Loucy (cell line): Measurements from ENCODE around the gene LTB4R.

ENCODE experiments used
- H2AFZ ChIP-seq: fragments of 200-600 bp; sonication (generic); 2 replicates; pipeline ENCODE4 v1.6.0; 2016; ENCODE audit warnings: antibody characterized with exemption, mild to moderate bottlenecking, low read length, moderate library complexity
- H3F3A ChIP-seq: fragments of 200-600 bp; 2 replicates; pipeline ENCODE4 v1.6.0; 2016; ENCODE audit warnings: antibody characterized with exemption, low read depth, mild to moderate bottlenecking
- H3K27me3 ChIP-seq: fragments of 200-600 bp; sonication (generic); 2 replicates; pipeline ENCODE4 v1.6.1; 2014; ENCODE audit warnings: low read length, mild to moderate bottlenecking; ENCODE audit not compliant: insufficient read depth, poor library complexity, severe bottlenecking
- H3K36me3 ChIP-seq: fragments of 200-600 bp; sonication (generic); 2 replicates; pipeline ENCODE4 v1.6.1; 2016; ENCODE audit warnings: low read length; ENCODE audit not compliant: insufficient read depth
- H3K4me1 ChIP-seq: fragments of 200-600 bp; sonication (generic); 2 replicates; pipeline ENCODE4 v1.5.1; 2014; ENCODE audit warnings: low read length, mild to moderate bottlenecking; ENCODE audit not compliant: insufficient read depth, poor library complexity, severe bottlenecking
- H3K4me2 ChIP-seq: fragments of 200-600 bp; sonication (generic); 2 replicates; pipeline ENCODE4 v1.6.0; 2014; ENCODE audit warnings: antibody characterized with exemption, low read length, low read depth, mild to moderate bottlenecking; ENCODE audit not compliant: poor library complexity, severe bottlenecking
- H3K4me3 ChIP-seq: fragments of 200-600 bp; sonication (generic); 2 replicates; pipeline ENCODE4 v1.5.1; 2014; ENCODE audit warnings: low read length, mild to moderate bottlenecking, mixed read lengths; ENCODE audit not compliant: poor library complexity, severe bottlenecking
- H3K79me2 ChIP-seq: fragments of 200-600 bp; sonication (generic); 2 replicates; pipeline ENCODE4 v1.6.1; 2014; ENCODE audit warnings: low read length; ENCODE audit not compliant: insufficient read depth
- H3K9ac ChIP-seq: fragments of 200-600 bp; sonication (generic); 2 replicates; pipeline ENCODE4 v1.6.0; 2014; ENCODE audit warnings: mild to moderate bottlenecking, low read depth, low read length, moderate library complexity; ENCODE audit not compliant: poor library complexity, severe bottlenecking
- H3K9me2 ChIP-seq: fragments of 200-600 bp; sonication (generic); replicated peaks from 2 replicates; pipeline ENCODE4 v1.6.1; 2016; ENCODE audit warnings: low read depth, low read length, mixed read lengths
- H3K9me3 ChIP-seq: fragments of 200-600 bp; sonication (generic); 2 replicates; pipeline ENCODE4 v1.6.1; 2014; ENCODE audit warnings: mild to moderate bottlenecking, antibody characterized with exemption, low read length, low read depth; ENCODE audit not compliant: insufficient read depth
- H4K20me1 ChIP-seq: fragments of 200-600 bp; sonication (generic); 2 replicates; pipeline ENCODE4 v1.6.0; 2014; ENCODE audit warnings: antibody characterized with exemption, low read length, mild to moderate bottlenecking; ENCODE audit not compliant: insufficient read depth, poor library complexity, severe bottlenecking
- EZH2phosphoT487 ChIP-seq: fragments of 200-600 bp; IDR thresholded peaks from 2 replicates; pipeline ENCODE4 v1.6.1; 2018; ENCODE audit warnings: antibody characterized with exemption, mild to moderate bottlenecking, moderate library complexity, borderline replicate concordance
- TF ChIP-seq, protein P1 (sequence below): fragments of 200-600 bp; sonication (generic); conservative IDR thresholded peaks from 2 replicates; pipeline ENCODE4 v1.5.1; 2014; ENCODE audit warnings: mild to moderate bottlenecking, antibody characterized with exemption, low read length

LTB4R gene

GRCh38 chr14:24329736-24330135 lies 18.4 kb downstream of the LTB4R start:
- H3K4me2 ChIP-seq = no peak overlapping the region
- H3K9ac ChIP-seq = no peak overlapping the region
- H3K4me1 ChIP-seq = peaks cover 51% of the 10 kb centered on the region
- no peaks in the 10 kb centered on the region for H3K27me3 ChIP-seq
- TF ChIP-seq EZH2phosphoT487 = no peak
- TF ChIP-seq, protein P1, sequence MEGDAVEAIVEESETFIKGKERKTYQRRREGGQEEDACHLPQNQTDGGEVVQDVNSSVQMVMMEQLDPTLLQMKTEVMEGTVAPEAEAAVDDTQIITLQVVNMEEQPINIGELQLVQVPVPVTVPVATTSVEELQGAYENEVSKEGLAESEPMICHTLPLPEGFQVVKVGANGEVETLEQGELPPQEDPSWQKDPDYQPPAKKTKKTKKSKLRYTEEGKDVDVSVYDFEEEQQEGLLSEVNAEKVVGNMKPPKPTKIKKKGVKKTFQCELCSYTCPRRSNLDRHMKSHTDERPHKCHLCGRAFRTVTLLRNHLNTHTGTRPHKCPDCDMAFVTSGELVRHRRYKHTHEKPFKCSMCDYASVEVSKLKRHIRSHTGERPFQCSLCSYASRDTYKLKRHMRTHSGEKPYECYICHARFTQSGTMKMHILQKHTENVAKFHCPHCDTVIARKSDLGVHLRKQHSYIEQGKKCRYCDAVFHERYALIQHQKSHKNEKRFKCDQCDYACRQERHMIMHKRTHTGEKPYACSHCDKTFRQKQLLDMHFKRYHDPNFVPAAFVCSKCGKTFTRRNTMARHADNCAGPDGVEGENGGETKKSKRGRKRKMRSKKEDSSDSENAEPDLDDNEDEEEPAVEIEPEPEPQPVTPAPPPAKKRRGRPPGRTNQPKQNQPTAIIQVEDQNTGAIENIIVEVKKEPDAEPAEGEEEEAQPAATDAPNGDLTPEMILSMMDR = no peak
- H3K79me2 ChIP-seq = no peaks in the 10 kb centered on the region
- no peaks in the 10 kb centered on the region for H3K9me3 ChIP-seq
- H3K9me2 ChIP-seq = no peaks in the 10 kb centered on the region
- H4K20me1 ChIP-seq = no peaks in the 10 kb centered on the region
- H3K36me3 ChIP-seq = no peaks in the 10 kb centered on the region
- H3K4me3 ChIP-seq = no peak overlapping the region
- no peak overlapping the region for H2AFZ ChIP-seq
- 0 out of 2 replicates have a peak, but pooled peaks cover 3% of the 10 kb centered on the region for H3F3A ChIP-seq

DNA sequence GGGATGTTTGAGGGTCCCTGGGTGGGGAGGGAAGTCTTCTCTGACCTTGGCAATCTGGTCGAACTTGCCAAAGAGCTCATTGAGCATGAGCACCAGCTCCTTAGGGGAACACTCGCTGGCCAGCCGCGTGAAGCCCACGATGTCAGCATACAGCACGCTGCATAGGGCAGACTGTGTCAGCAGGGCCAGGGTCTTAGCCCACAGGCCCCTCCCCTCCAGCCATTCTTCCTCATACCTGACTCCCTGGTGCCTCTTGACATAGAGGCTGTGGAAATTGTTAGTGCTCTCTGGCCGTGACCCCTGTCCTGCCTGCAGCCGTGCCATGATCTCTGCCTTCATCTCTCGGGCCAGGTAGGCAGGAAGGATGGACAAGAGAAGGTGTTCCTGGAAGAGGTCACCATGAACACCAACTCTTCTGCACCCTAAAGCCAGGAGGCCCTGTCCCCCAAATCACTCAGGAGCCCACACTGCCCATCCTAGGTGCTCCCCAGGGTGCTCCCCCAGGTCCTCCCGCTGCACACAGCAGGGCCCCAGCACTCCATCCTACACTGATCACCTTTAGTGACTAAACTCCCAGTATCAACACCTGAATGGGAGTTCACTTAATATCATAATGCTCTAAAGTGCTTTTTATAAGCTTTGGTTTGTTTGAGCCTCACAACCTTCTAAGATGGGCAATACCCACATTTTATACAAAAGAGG lies 19.8 kb downstream of the LTB4R start:
- H3K9ac ChIP-seq = no peak overlapping the region
- no peak overlapping the region for H3K4me2 ChIP-seq
- no peaks in the 10 kb centered on the region for H3K9me2 ChIP-seq
- 0 out of 2 replicates have a peak, but pooled peaks cover 3% of the 10 kb centered on the region for H3F3A ChIP-seq
- no peaks in the 10 kb centered on the region for H4K20me1 ChIP-seq
- peaks cover 49% of the 10 kb centered on the region for H3K4me1 ChIP-seq
- TF ChIP-seq, protein P1 = no peak
- no peak for TF ChIP-seq EZH2phosphoT487
- no peak overlapping the region for H2AFZ ChIP-seq
- no peaks in the 10 kb centered on the region for H3K9me3 ChIP-seq
- no peaks in the 10 kb centered on the region for H3K36me3 ChIP-seq
- H3K27me3 ChIP-seq = no peaks in the 10 kb centered on the region
- no peaks in the 10 kb centered on the region for H3K79me2 ChIP-seq
- H3K4me3 ChIP-seq = no peak overlapping the region

- Histone ChIP-seq H3K79me2 (no peaks in the 10 kb centered on the region), H3K9me3 (no peaks in the 10 kb centered on the region), H3K36me3 (no peaks in the 10 kb centered on the region), H3K4me1 (peaks cover 53% of the 10 kb centered on the region), H3K9ac (no peak overlapping the region), H3K4me3 (no peak overlapping the region), H3K27me3 (no peaks in the 10 kb centered on the region), H3K4me2 (peak overlapping the region; percentile 32), H2AFZ (no peak overlapping the region), H3K9me2 (no peaks in the 10 kb centered on the region), H4K20me1 (no peaks in the 10 kb centered on the region), H3F3A (0 out of 2 replicates have a peak, but pooled peaks cover 3% of the 10 kb centered on the region)
- TF ChIP-seq, protein P1 = no peak
- TF ChIP-seq EZH2phosphoT487 = no peak
Observed at GRCh38 chr14:24331731-24332267, 20.5 kb downstream of the LTB4R start.
